Kidney capillary endothelial cell (primary cell): ENCODE data around the gene BCL7B.
"Not testable (repeated sequence)": the region's sequence is repeated elsewhere in the genome, so short reads cannot be mapped to it uniquely, and the experiment has no call there.

Experiments
- DNase-seq: peaks from one replicate; pipeline ENCODE4 v3.0.0-alpha.2; 2018; ENCODE audit warnings: low spot score

BCL7B gene

DNA sequence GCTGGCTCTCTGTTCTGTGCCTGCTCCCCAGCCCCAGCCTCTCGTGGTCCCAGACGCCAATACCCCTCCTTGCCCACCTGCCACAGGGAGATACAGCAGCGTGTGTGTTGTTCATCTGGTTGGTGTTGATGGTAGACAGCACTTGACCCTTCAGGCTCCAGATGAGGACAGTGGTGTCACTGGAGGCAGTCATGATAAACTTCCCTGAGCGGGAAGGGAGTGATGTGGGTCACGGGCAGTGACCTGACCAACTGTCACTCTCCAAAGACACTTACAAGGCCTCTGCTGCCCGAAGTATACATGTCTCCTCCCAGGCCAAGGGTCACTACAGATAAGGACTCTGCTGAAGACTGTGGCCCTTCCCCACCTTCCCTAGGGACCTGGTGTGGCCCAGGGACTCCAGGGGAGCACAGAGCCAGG lies 15.3 kb upstream of the BCL7B start:
- DNase-seq = no peak

DNA sequence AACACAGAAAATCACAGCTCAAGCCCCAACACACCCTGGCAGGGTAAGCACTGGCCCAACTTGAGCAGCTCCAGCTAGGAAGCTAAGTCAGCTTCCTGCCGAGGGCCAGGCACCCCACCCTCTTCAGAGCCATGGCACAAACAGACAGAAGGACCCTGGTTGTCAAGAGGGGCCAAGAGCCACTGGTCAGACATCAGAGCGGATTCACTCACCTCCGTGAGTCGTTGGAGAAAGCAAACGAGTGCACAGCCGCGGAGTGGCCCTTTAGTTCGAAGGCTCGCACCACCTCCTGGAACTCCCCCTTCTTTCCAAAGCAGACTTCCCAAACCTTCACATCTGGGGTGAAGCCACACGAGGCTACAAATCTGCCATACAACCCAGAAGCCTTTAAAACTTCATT lies 13.5 kb upstream of the BCL7B start:
- DNase-seq = no peak

DNA sequence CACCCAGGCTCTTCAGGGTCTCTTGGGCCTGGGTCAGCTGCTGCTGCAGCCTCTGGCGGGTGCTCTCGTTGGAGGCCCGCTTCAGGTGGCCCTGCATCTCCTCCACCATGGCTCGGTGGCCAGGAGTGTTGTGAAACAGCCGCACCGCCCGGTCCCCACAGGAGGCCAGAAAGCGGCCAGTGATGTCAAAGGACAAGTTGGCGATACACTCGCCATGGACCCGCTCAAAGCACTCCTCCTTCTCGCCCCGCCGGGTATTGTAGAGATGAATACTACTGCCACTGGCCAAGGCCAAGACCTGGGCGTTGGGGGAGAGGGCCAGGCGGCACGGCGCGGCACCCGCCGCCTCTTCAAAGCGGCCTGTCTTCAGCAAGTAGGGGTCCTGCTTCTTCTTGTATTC lies 13.0 kb upstream of the BCL7B start:
- DNase-seq = no peak

DNA sequence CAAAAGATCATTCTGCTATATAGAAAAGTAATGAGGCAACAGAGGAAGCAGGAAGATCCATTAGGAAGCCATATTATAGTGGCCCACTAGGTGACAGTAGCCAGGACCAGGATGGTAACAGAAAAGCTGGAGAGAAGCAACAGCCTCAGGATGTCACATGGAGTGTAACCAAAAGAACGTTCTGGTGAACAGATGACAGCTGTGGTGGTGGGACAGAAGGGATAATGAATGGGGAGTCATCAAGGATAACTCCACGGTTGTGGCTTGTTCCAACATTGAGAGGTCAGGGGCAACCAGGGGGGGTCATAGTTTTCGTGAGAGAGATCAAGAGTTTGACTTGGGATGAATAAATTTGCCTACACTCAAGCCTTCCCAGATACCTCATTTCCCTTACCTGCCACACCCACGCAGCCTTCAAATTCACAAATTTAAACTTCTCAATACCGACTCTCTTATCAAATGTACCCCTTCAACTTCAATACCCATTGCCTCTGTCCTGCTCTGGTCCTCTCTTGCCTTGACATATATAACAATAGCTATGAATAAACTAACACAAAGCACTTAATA lies 11.6 kb upstream of the BCL7B start:
- DNase-seq = no peak

DNA sequence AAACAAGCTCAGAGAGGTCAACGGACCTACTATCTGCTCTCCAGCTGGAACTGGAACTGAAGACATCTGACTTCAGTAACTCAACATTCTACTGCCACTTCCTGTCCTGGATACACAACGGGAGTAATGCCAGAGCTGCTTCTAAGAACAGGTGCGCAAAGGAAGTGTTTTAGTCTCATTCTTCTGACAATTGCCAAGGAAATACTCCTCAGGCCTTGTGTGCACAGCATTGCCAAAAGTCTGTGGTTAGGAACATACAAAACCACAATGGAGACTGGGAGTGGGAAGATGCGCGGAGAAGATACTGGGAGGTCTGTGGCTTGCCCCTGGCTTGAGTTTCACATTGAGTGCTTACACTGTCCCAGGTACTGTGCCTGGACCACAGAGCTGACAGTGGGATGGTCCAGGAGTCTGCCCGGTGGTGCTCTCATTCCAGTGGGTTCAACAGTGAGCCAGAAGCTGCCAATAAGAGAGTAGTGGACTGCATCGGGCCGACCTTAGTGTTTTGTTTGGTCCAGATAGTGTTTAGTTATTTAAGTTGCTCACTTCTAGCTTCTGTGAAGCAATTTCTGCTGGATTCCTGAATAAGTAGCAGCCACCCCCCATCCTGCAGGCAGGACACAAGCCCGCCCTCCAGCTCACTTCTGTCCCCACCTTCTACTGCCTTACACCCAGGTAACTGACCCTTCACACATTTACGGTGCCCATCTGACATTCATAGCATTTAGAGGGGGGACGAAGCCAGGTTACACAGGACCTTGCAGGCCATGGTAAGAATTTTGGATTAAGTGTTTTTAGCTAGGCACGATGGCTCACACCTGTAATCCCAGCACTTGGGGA lies 10.6 kb upstream of the BCL7B start:
- DNase-seq = no peak

DNA sequence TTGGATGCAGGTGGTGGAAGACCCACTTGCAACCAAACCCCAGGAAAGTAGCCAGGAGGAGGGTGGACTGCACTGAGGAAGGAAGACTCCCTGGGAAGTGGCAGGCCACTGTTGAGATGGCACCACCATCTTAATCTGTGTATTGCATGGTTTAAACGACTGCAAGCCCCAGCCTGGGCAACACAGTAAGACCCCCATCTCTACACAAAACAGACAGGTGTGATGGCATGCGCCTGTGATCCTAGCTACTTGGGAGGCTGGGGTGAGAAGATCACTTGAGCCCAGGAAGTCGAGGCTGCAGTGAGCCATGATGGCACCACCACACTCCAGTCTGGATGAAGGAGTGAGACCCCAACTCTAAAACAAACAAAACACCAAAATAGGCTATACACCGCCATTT lies 9.7 kb upstream of the BCL7B start:
- DNase-seq = no peak

DNA sequence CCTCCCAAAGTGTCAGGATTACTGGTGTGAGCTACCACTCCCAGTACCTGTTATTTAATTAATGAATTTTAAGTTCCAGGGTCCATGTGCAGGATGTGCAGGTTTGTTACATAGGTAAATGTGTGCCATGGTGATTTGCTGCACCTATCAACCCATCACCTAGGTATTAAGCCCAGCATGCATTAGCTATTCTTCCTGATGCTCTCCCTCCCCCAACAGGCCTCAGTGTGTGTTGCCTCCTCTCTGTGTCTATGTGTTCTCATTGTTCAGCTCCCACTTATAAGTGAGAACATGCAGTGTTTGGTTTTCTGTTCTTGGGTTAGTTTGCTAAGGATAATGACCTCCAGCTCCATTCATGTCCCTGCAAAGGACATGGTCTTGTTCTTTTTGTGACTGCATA lies 8.9 kb upstream of the BCL7B start:
- DNase-seq = not testable (repeated sequence)

DNA sequence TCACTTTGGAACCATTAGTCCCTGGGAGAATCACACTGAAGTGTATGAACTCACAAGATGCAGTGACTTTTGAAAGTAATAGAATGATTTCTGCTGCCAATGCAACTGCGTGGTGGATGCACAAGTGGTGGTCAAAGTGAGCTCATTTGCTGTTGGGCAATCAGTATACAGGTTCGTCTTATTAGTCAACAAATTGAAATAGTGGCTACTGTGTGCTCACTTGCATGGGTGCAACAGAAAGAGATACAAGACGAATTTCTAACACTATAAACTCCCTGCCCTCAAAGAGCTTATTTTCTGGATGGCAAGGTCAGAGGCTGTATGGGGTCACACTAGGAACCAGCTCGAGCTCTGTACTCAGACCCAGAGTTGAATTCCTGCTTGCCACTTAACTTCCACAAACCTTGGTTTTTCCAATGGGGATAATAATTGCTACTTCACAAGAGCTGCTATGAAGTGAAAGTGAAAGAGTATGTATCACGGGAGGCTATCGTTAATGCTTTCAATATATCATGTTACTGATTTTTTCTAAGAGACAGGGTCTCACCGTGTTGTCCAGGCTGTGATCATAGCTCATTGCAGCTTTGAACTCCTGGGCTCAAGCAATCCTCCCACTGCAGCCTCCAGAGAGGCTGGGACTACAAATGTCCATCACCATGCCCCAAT lies 8.3 kb upstream of the BCL7B start:
- no peak for DNase-seq

DNA sequence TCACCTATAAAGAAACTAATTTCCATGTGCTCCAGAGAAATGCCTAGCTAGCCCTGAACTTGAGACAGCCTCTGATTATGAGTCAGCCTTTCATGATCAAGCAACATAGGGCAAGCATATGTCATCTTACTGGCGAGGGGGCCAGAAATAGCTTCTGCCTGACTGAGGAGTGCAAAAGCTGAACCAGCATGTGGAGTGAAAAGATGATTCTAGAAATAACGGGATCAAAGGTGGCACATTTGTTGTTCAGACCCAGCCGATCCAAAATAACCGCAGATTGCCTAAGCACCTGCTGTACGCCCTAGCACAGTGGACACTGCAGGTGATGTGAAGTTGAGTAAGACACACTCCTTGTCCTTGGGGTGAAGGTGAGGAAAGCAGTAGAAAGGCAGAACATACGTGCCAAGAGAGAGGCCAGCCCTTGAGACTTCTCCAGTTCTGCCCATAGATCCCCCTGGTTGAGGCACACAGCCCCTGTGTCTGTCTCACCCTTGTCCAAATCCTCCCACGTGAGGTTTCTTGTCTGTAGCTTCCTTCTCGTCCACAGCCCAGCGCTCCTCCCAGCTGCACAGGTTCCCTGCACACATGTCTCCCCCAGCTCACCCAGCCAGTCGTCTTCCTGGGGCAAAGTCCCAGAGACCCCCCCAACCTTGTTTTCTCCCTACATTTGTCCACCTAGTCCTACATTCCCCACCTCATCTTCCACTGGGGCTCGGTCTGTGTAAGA lies 2.8 kb upstream of the BCL7B start:
- peak; percentile 65 for DNase-seq

DNA sequence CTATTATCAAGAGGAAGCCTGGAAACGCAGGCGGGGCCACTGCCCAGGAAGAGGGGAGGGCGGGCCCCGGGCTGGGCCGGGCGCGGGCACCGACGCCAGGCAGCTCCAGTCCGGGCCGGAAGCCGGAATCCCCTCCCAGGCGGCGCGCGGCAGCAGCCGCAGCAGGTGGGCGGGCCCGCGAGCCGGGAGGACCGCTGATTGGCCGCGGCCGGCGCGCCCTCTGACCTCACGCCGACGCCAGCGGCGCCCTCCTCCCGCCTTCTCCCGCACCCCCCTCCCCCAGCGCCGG lies 438 bp downstream of the BCL7B start:
- DNase-seq = peak; percentile 95

DNA sequence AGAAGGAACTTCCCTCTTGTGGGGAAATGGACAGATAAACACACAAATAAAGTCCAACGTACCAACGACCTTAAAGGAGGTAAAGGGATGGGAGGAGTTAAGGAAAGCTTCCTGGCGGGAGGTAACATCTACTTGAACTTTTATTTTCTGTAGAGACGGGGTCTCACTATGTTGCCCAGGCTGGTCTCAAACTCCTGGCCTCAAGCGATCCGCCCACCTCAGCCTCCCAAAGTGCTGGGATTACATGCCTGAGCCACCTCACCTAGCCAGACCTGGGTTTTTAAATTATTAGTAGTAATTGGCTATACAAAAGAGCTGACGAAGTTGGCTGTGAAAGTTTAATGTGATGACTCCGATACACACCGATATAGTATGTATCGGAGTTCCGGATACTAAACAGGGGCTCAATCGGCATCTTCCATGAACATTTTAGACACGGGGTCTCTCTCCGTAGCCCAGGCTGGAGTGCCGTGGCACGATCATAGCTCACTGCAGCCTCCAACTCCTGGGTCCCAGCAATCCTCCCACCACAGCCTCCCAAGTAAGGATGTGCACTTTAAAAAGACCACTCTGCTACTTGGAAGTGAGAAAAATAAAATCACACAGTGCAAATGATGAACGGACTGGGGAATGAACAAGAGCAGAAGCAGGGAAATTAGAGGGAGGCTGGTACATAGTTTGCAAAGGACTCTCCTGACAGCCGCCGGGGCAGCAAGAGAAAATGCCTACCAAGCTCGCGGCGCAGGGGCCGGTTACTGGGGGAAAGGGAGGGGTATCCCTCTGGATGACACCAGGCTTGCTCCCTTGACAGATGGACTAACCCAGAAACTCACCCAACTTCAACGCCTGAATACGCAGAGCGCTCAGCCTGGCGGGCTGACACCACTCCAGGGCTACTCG lies 1.0 kb downstream of the BCL7B start:
- DNase-seq = no peak

DNA sequence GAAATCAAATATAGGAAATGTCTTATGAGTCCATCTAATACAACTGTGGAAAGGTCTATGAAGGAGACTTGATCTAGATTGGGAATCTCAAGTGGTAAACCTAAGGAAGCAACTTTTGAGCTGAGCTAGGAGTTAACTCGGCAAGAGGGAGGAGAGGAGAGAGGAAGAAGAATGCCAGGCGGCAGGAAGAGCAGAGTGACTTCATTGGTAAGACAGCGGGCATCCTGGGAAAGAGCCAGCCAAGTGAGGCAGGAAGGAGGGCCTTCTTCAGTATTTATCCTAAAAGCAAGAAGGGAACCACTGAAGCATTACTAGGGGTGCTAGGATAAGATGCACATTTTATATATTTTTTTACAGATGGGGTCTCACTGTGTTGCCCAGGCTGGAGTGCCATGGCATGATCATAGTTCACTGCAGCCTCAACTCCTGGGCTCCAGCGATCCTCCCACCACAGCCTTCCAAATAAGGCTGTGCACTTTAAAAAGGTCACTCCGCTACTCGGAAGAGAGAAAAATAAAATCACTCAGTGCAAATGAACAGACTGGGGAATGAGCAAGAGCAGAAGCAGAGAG lies 2.0 kb downstream of the BCL7B start:
- no peak for DNase-seq

DNA sequence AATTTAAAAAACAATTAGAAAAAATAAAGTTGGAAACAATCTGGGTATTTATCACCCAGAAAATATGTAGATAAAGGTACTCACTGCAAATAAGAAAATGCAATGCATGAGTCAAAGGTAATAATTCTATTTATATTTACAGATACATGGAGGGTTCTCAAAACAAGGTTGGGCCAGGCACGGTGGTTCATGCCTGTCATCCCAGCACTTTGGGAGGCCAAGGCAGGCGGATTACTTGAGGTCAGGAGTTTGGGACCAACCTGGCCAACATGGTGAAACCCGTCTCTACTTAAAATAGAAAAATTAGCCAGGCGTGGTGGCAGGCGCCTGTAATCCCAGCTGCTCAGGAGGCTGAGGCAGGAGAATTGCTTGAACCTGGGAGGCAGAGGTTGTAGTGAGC lies 7.4 kb downstream of the BCL7B start:
- DNase-seq = not testable (repeated sequence)

DNA sequence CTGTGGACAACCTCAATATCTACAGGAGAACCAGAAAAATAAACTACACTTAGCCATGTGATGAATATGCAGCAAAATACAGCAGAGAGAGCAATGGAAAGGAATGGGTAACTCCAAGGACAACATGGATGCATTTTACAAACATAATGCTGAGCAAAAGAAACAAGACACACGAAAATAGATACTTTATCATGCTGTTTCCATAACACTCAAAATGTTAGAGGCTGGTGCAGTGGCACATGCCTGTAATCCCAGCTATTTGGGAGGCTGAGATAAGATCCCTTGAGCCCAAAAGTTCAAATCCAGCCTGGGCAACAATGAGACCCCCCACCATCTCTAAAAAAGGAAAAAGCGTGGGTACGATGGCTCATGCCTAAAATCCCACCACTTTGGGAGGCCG lies 8.3 kb downstream of the BCL7B start:
- DNase-seq = no peak

DNA sequence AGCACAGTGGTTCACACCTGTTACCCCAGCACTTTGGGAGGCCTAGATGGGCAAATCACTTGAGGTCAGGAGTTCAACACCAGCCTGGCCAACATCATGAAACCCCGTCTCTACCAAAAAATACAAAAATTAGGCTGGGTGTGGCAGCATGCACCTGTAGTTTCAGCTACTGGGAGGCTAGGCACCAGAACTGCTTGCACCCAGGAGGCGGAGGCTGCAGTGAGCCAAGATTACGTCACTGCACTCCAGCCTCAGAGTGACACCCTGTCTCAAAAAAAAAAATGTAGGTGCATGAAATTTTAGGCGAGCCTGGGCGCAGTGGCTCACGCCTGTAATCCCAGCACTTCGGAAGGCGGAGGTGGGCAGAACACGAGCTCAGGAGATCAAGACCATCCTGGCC lies 9.6 kb downstream of the BCL7B start:
- no peak for DNase-seq

DNA sequence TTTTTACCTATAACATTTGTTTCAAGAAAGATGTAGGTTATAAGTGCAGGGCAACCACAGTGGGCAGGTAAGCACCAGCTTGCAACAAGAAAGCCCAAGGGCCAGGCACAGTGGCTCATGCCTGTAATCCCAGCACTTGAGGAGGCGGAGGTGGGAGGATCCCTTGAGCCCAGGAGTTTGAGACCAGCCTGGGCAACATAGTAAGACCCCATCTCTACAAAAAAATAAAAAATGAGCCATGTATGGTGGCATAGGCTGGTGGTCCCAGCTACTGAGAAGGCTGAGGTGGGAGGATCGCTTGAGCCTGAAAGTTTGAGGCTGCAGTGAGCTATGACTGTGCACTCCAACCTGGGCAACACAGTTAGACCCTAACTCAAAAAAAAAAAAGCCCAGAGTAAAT lies 12.8 kb downstream of the BCL7B start:
- DNase-seq = no peak

DNA sequence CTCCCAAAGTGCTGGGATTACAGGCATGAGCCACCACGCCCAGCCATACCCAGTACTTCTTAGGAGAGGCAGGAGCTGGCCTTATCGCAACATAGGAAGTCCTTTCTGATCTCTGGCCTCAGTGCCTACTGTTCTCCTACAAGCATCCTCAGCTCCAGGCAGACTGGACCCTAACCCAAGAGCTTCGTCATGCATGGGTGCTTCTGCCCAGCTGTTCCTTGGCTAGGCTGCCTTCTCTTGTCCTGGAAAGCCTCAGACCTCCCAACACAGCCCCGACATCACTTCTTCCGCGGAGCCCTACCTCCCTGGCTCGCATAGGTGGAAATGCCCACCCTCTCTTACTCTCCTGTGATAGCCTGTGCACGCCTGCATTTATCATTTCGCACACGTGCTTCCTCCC lies 15.8 kb downstream of the BCL7B start:
- DNase-seq = no peak

DNA sequence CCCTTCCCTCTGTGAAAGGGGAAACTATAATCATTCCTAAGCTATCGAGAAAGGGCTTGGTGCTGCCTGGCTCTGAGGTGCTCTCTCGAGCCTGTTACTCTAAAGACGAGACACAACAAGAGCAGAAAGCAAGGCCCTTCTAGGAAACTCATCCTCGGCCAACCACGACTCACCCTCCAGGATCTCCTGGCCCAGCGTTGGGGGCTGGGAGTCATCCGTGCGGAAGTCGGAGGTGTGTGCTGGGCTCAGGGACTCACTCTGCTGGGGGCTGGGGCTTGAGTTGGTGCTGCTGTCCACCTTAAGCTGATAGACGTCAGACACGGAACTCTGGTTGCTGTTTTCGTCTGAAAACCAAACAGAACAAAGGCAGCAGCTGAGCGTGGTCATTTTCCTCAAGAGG lies 17.8 kb downstream of the BCL7B start:
- DNase-seq = no peak

DNA sequence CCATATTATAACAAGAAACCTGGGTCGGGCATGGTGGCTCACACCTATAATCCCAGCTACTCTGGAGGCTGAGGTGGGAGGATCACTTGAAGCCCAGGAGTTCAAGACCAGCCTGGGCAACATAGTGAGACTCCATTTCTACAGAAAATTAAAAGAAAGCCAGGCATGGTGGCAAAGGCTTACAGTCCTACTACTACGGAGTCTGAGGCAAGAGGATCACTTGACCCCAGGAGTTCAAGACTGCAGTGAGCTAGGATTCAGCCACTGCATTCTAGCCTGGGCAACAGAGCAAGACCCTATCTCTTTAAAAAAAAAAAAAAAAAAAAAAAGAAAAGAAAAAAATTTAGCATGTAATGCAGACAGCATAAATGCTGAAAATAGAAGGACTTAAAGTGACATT lies 19.0 kb downstream of the BCL7B start:
- not testable (repeated sequence) for DNase-seq

DNA sequence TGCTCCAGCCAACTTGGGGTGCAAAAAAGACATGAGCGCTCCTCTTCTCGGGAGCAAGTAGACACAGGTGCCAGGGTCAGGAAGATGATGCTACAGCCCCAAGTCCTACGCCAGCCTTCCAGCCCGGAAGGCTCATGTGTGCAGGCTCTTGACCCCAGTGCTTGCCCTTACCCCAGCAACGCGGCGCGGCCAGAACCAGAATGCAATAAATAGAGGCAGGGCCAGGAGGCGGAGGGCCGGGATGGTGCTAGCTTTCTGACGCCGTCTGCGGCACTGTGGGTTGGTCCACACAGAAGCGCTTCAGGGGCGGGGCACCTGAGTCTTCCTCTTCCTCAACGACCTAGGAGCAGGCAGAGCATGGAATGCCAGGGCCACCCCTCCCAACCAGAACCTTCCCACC lies 20.4 kb downstream of the BCL7B start:
- no peak for DNase-seq

DNA sequence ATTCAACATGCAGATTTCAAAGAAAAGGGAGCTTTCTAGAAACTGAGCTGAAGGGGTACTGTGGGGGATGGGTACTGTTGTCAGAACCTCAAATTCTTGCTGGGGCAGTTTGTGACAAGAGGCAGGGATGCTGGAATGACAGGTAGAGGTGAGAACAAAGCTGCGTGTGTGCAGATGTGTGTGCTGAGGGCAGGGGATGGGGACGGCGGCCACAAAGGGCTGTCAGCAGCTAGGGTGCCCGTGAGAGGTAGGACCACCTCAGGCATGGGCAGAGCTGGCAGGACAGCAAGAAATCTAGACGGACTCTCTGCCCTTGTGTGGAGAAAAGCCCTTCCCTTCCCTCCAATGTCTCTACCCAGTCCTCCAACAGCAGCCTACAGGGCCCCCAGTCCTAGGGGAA lies 21.0 kb downstream of the BCL7B start:
- DNase-seq = no peak

DNA sequence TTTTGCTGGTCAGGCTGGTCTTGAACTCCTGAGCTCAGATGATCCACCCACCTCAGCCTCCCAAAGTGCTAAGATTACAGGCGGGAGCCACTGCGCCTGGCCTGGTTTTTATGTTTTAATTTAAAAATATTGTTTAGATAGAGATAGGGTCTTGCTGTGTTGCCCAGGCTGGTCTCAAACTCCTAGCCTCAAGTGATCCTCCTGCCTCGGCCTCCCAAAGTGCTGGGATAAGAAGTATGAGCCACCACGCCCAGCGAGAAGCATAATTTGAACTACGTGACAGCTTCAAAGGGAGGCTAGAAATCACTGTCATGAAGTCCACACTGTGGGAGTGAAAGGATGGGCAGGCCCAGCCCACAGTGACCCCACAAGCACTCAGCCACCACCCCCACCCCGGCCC lies 21.6 kb downstream of the BCL7B start:
- DNase-seq = not testable (repeated sequence)
